22Rv1 (cell line): ENCODE results near the gene IQCH.

Experiments used
- H3K27ac ChIP-seq: fragments of 450-650 bp; 2 replicates; pipeline ENCODE4 v1.5.1; 2017
- CTCF ChIP-seq: fragments of 450-650 bp; IDR thresholded peaks from 2 replicates; pipeline ENCODE4 v1.5.1; 2017; ENCODE audit warnings: mild to moderate bottlenecking
- ZFX ChIP-seq: fragments of 450-650 bp; IDR thresholded peaks from 2 replicates; pipeline ENCODE4 v1.6.1; 2017; ENCODE audit warnings: antibody characterized with exemption, borderline replicate concordance

The IQCH gene

GRCh38 chr15:67394873-67395639 lies 140.5 kb downstream of the IQCH start:
- H3K27ac ChIP-seq, result no peak overlapping the region
- TF ChIP-seq CTCF (no peak), ZFX (no peak)

GRCh38 chr15:67396114-67396513 lies 141.5 kb downstream of the IQCH start:
- TF ChIP-seq CTCF (no peak), ZFX (no peak)
- no peak overlapping the region for H3K27ac ChIP-seq

- TF ChIP-seq ZFX, result no peak
- no peak for TF ChIP-seq CTCF
- H3K27ac ChIP-seq, result no peak overlapping the region
Measured at GRCh38 chr15:67397139-67397538, 142.6 kb downstream of the IQCH start.

GRCh38 chr15:67399925-67400324 lies 145.3 kb downstream of the IQCH start:
- no peak overlapping the region for H3K27ac ChIP-seq
- TF ChIP-seq ZFX, result no peak
- no peak for TF ChIP-seq CTCF

GRCh38 chr15:67400890-67401289 lies 146.3 kb downstream of the IQCH start:
- TF ChIP-seq CTCF (no peak), ZFX (no peak)
- H3K27ac ChIP-seq, result no peak overlapping the region

GRCh38 chr15:67401336-67401735 lies 146.8 kb downstream of the IQCH start:
- no peak overlapping the region for H3K27ac ChIP-seq
- no peak for TF ChIP-seq ZFX
- TF ChIP-seq CTCF, result no peak

- no peak for TF ChIP-seq CTCF
- TF ChIP-seq ZFX, result no peak
Measured at GRCh38 chr15:67403428-67404154, 149.0 kb downstream of the IQCH start.

More at GRCh38 chr15:67403428-67404154, 149.0 kb downstream of the IQCH start:
- no peak overlapping the region for H3K27ac ChIP-seq
